ENCODE results near the gene FARSA.

FARSA gene

DNA sequence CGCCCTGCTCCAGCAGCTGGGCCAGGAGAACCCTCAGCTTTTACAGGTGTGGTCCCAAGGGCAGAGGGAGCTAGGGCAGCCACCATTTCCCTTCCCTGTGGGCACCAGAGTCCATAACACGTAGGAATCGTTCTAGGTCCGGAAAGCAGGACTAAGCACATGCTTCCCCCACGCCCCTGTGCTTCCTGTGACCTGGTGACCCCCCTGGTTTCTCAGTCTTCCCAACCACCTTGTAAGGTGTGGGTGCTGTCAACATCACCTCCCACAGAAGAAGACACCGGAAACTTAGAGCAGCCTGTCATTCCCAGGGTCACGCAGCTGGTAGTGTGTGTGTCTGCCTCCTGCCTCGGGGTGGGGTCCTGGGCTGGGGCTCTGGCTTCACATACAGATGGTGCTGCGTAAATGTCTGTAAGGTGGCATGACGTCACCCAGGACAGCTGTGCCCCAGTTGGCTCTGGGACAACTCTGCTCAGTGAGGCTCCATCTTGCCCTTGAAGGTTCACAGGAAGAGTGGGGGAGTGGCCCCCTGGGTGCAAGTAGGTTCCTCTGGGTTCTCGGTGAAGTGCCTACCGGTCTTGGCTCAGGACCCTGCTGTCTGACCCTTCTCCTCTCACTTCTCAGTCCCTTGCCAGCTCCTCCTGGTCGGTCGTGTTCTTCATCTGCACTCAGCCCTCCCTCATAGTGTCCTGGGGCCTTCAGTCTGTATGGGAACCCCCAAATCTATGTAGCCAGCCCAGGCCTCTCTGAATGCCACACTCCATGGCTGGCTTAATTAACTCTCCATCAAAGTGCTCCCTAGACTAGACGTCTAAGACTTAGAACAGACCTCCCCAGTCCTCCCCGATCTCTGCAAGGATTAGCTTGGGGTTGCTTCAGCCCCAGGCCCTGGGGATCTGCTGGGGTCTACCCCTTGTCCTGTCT lies 16.1 kb upstream of the FARSA start:
- no peak overlapping the region for H3K4me3 Mint-ChIP-seq
- peaks cover 45% of the 10 kb centered on the region for H3K4me1 Mint-ChIP-seq
- no peaks in the 10 kb centered on the region for H3K9me3 Mint-ChIP-seq
- peak overlapping the region; percentile 67 for H3K27ac Mint-ChIP-seq
- H3K27me3 Mint-ChIP-seq, result peaks cover 5% of the 10 kb centered on the region
- DNase-seq, result no peak
- CTCF ChIA-PET, result interaction anchor here (0.6 to 1.8 kb wide), 2 partner anchors 16 to 85 kb away, joined by 3 to 8 read pairs; no protein-coding TSS in a partner anchor
- H3K36me3 Mint-ChIP-seq, result peaks cover 72% of the 10 kb centered on the region

DNA sequence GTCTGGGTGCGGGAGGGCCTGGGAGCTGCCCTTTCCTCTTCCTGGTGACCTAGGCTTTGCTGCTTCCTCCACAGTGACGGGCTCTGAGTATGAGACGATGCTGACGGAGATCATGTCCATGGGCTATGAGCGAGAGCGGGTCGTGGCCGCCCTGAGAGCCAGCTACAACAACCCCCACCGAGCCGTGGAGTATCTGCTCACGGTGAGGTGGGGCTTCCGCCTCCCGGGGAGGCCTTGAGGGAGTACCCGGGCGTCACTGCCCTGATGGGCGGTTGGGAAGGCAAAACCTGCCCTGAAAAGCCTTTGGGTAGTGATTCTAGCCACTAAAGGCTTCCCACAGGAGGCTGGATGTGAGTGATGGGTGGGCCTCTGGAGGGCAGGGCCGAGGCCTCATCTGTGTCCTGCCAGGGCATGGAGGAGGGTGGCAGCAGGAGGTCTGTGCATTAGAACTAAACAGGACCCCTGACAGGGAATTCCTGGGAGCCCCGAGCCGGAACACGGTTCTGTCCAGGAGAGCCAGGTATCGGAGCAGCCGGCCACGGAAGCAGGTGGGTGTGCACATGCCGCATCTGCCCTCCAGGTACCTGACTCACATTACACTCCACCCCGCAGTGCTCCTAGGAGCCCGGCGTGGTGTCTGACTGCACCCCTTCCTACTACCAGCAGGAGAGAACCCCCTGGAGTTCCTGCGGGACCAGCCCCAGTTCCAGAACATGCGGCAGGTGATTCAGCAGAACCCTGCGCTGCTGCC lies 15.3 kb upstream of the FARSA start:
- no peaks in the 10 kb centered on the region for H3K9me3 Mint-ChIP-seq
- peaks cover 5% of the 10 kb centered on the region for H3K27me3 Mint-ChIP-seq
- DNase-seq, result no peak
- H3K27ac Mint-ChIP-seq, result no peak overlapping the region
- no peak overlapping the region for H3K4me3 Mint-ChIP-seq
- peaks cover 47% of the 10 kb centered on the region for H3K4me1 Mint-ChIP-seq
- CTCF ChIA-PET, result interaction anchor here (1.2 to 1.3 kb wide), 2 partner anchors 16 to 64 kb away, joined by 3 to 7 read pairs; no protein-coding TSS in a partner anchor
- H3K36me3 Mint-ChIP-seq, result peaks cover 74% of the 10 kb centered on the region

DNA sequence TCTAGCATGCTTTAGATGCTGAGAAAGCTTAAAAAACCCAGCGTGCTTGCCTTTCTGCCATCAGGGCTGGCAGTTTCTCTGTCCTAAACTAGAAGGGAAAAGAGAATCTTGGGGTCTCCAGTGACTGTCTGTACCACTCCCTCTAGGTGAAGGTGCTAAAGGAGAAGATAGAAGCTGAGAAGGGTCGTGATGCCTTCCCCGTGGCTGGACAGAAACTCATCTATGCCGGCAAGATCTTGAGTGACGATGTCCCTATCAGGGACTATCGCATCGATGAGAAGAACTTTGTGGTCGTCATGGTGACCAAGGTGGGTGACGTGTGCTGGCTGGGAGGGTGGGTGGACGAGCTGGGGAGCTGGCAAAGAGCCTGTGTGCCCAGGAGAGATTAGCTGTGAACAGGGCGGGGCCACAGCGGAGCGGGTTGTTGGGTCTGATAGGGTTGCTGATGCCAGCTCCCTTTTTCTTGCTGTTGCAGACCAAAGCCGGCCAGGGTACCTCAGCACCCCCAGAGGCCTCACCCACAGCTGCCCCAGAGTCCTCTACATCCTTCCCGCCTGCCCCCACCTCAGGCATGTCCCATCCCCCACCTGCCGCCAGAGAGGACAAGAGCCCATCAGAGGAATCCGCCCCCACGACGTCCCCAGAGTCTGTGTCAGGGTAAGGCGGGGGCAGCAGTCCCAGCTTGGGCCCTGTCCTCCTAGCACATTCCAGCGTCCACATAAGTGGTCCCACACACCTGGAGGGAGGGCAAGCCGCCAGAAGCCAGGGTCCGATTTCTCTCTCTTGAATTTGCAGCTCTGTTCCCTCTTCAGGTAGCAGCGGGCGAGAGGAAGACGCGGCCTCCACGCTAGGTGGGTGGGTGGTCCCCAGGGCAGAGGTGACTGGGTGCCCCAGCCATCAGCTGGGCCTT lies 14.4 kb upstream of the FARSA start:
- H3K36me3 Mint-ChIP-seq, result peaks cover 77% of the 10 kb centered on the region
- peaks cover 53% of the 10 kb centered on the region for H3K4me1 Mint-ChIP-seq
- no peak overlapping the region for H3K27ac Mint-ChIP-seq
- peak overlapping the region; percentile 45 for H3K4me3 Mint-ChIP-seq
- no peak for DNase-seq
- CTCF ChIA-PET, result interaction anchor here (1.2 to 1.3 kb wide), 2 partner anchors 17 to 63 kb away, joined by 3 to 7 read pairs; no protein-coding TSS in a partner anchor
- peaks cover 5% of the 10 kb centered on the region for H3K27me3 Mint-ChIP-seq
- no peaks in the 10 kb centered on the region for H3K9me3 Mint-ChIP-seq

DNA sequence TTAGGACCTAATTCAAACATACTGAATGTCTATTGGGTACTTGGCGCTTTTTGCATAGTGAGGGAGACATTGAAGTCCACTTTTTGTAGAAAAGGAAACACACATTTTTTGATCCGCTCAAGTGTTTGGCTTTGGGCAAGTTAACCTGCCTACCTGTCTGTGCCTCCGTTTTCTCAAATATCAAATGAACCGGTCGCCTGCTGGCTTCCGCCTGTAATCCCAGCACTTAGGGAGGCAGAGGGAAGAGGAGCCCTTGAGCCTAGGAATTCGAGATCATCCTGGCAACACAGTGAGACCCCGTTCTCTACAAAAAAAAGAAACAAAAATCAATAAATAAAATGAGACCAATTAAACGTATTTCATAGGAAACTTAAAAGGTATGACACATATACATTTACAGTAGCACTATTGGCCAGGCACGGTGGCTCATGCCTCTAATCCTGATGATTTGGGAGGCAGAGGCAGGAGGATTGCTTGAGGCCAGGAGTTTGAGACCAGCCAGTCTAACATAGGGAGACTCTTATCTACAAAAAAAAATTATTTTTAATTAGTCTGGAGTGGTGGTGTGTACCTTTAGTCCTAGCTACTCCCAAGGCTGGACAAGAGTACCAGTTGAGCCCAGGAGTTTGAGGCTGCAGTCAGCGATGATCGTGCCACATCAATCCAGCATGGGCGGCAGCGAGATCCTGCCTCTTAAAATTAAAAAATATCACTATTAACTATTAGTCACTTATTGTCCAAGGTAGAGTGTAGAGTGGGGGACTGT lies 13.4 kb upstream of the FARSA start:
- DNase-seq, result no peak
- peak overlapping the region; percentile 91 for H3K4me3 Mint-ChIP-seq
- H3K36me3 Mint-ChIP-seq, result peaks cover 79% of the 10 kb centered on the region
- peaks cover 59% of the 10 kb centered on the region for H3K4me1 Mint-ChIP-seq
- peaks cover 5% of the 10 kb centered on the region for H3K27me3 Mint-ChIP-seq
- H3K27ac Mint-ChIP-seq, result peak overlapping the region; percentile 95
- no peaks in the 10 kb centered on the region for H3K9me3 Mint-ChIP-seq
- CTCF ChIA-PET, result interaction anchor here (0.5 to 1.3 kb wide), 3 partner anchors 18 to 21 kb away, joined by 4 to 8 read pairs (median 7); no protein-coding TSS in a partner anchor

DNA sequence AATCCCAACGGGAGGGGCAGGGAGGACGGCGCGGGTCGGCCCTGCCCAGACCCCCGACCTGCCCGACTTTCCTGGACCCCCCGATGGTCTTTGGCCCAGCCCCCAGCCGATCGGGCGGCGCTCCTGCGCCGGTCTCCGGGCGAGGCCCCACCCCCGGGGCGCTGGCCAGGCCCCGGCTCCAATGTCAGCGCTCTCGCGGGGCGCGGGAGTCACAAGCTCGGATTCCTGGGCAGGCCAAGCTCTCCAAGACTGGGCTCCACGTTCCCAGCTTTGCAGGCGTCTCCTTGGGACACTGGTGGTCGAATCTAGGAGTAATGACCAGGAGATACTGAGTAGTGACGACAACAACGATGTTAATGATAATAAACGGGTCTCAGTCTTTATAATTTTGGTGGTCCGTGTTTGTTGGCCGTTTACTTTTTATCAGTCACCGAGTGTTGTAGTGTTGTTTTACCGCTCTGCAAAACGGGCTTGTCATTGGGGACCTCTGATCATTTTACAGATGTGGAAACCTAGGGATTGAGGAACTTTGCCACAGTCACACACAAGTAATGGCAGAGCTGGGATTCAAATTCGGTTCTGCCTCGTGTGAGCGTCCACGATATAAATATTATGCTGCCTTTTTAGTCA lies 12.7 kb upstream of the FARSA start:
- peak overlapping the region; percentile 91 for H3K4me3 Mint-ChIP-seq
- CTCF ChIA-PET, result interaction anchor here (1.3 kb wide), 1 partner anchor 19 kb away, joined by 8 read pairs; no protein-coding TSS in a partner anchor
- peaks cover 5% of the 10 kb centered on the region for H3K27me3 Mint-ChIP-seq
- peak; percentile 69 for DNase-seq
- peaks cover 77% of the 10 kb centered on the region for H3K36me3 Mint-ChIP-seq
- H3K27ac Mint-ChIP-seq, result peak overlapping the region; percentile 95
- peaks cover 65% of the 10 kb centered on the region for H3K4me1 Mint-ChIP-seq
- H3K9me3 Mint-ChIP-seq, result no peaks in the 10 kb centered on the region

DNA sequence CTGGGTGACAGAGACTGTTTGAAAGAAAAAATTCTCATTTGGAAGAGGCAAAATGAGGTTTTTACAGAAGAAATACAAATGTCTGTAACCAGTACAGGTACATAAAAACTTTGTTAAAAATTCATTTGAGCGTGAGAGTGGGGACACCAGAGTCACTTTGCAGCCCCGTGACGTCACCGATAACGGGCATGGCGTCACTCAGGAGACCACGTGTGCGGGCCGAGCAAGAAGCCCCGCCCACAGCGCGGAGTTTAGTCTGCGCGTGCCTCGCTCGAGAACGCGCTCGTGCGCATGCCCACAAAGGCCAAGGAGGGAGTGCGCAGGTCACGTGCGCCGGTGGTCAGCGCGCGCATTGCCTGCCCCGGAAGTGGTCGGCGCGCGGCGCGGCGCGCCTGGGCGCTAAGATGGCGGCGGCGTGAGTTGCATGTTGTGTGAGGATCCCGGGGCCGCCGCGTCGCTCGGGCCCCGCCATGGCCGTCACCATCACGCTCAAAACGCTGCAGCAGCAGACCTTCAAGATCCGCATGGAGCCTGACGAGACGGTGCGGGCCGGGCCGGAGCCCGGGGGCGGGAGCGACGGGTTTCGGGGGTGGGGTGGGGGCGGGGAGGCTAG lies 12.1 kb upstream of the FARSA start, which contains the start of gene RAD23A:
Gene RAD23A (plus strand): TSS at position 384 of the 613 bp plus-strand sequence. CDS start 87 bp downstream, at position 471.
- H3K9me3 Mint-ChIP-seq, result no peaks in the 10 kb centered on the region
- peak within 1 kb of the TSS; percentile 95 for H3K27ac Mint-ChIP-seq
- peaks cover 5% of the 10 kb centered on the region for H3K27me3 Mint-ChIP-seq
- peaks cover 69% of the 10 kb centered on the region for H3K4me1 Mint-ChIP-seq
- CTCF ChIA-PET, result interaction anchor here (1.3 kb wide), 1 partner anchor 20 kb away, joined by 8 read pairs; no protein-coding TSS in a partner anchor
- peaks cover 77% of the 10 kb centered on the region for H3K36me3 Mint-ChIP-seq
- peak within 1 kb of the TSS; percentile 91 for H3K4me3 Mint-ChIP-seq
- DNase-seq, result peak; percentile 98

DNA sequence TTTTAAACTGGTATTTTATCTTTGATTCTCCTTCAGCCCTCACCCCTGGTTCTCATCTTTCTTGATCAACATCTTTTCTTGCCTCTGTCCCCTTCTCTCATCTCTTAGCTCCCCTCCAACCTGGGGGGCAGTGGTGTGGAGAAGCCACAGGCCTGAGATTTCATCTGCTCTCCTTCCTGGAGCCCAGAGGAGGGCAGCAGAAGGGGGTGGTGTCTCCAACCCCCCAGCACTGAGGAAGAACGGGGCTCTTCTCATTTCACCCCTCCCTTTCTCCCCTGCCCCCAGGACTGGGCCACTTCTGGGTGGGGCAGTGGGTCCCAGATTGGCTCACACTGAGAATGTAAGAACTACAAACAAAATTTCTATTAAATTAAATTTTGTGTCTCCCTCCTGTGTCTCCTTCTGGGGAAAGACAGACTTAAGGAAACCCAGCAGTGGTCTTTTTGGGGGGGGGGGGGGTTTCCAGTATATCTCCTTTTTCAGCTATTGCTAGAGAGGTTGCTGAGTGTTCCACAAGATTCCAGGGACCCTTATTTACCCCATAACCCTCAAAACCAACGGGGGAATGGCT lies 10.7 kb upstream of the FARSA start:
- Mint-ChIP-seq H3K27ac (peak overlapping the region; percentile 76), H3K4me3 (no peak overlapping the region), H3K36me3 (peaks cover 78% of the 10 kb centered on the region), H3K27me3 (peaks cover 5% of the 10 kb centered on the region), H3K4me1 (peaks cover 76% of the 10 kb centered on the region), H3K9me3 (no peaks in the 10 kb centered on the region)
- no peak for DNase-seq
- CTCF ChIA-PET, result interaction anchor here (0.6 kb wide), 2 partner anchors 21 kb away, joined by 3 read pairs; no protein-coding TSS in a partner anchor

DNA sequence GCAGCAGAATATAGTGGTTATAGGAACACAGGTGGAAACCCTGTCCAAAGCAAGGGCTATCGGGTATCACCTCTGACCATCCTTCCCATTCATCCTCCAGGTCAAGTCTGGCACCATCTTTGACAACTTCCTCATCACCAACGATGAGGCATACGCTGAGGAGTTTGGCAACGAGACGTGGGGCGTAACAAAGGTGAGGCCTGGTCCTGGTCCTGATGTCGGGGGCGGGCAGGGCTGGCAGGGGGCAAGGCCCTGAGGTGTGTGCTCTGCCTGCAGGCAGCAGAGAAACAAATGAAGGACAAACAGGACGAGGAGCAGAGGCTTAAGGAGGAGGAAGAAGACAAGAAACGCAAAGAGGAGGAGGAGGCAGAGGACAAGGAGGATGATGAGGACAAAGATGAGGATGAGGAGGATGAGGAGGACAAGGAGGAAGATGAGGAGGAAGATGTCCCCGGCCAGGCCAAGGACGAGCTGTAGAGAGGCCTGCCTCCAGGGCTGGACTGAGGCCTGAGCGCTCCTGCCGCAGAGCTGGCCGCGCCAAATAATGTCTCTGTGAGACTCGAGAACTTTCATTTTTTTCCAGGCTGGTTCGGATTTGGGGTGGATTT lies 10.0 kb upstream of the FARSA start:
- peaks cover 83% of the 10 kb centered on the region for H3K36me3 Mint-ChIP-seq
- DNase-seq, result no peak
- CTCF ChIA-PET, result interaction anchor here (0.6 kb wide), 1 partner anchor 22 kb away, joined by 3 read pairs; no protein-coding TSS in a partner anchor
- H3K27ac Mint-ChIP-seq, result peak overlapping the region; percentile 76
- peak overlapping the region; percentile 38 for H3K4me3 Mint-ChIP-seq
- no peaks in the 10 kb centered on the region for H3K9me3 Mint-ChIP-seq
- peaks cover 5% of the 10 kb centered on the region for H3K27me3 Mint-ChIP-seq
- peaks cover 77% of the 10 kb centered on the region for H3K4me1 Mint-ChIP-seq

DNA sequence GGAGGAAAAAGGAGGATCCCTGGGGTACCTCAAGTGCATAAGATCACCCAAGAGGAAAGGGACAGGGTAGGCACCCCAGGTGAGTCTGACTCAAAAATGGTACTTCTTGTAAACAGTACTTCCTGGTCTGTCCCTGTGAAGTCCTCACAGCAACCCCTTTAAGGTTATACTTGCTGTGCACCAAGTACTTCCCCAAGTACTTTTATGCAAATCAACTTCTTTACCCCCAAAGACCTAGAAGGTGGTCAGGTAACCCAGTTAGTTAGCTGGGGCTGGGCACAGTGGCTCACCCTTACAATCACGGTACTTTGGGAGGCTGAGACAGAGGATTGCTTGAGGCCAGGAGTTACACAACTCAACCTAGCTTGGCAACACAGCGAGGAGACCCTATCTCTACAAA lies 7.4 kb upstream of the FARSA start:
- peaks cover 5% of the 10 kb centered on the region for H3K27me3 Mint-ChIP-seq
- H3K9me3 Mint-ChIP-seq, result no peaks in the 10 kb centered on the region
- H3K27ac Mint-ChIP-seq, result peak overlapping the region; percentile 96
- H3K4me3 Mint-ChIP-seq, result peak overlapping the region; percentile 99
- DNase-seq, result no peak
- H3K4me1 Mint-ChIP-seq, result peaks cover 84% of the 10 kb centered on the region
- peaks cover 69% of the 10 kb centered on the region for H3K36me3 Mint-ChIP-seq
- CTCF ChIA-PET, result no interaction called here

DNA sequence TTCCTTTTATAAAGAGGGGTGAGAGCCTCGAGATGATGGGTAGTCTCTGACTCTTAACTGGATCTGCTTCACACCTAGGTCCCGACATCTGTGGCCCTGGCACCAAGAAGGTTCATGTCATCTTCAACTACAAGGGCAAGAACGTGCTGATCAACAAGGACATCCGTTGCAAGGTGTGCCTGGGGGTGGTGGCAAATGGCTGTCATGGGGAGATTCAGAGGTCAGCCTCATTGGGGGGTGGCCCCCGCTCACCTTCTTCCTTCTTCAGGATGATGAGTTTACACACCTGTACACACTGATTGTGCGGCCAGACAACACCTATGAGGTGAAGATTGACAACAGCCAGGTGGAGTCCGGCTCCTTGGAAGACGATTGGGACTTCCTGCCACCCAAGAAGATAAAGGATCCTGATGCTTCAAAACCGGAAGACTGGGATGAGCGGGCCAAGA lies 6.5 kb upstream of the FARSA start:
- H3K4me1 Mint-ChIP-seq, result peaks cover 80% of the 10 kb centered on the region

DNA sequence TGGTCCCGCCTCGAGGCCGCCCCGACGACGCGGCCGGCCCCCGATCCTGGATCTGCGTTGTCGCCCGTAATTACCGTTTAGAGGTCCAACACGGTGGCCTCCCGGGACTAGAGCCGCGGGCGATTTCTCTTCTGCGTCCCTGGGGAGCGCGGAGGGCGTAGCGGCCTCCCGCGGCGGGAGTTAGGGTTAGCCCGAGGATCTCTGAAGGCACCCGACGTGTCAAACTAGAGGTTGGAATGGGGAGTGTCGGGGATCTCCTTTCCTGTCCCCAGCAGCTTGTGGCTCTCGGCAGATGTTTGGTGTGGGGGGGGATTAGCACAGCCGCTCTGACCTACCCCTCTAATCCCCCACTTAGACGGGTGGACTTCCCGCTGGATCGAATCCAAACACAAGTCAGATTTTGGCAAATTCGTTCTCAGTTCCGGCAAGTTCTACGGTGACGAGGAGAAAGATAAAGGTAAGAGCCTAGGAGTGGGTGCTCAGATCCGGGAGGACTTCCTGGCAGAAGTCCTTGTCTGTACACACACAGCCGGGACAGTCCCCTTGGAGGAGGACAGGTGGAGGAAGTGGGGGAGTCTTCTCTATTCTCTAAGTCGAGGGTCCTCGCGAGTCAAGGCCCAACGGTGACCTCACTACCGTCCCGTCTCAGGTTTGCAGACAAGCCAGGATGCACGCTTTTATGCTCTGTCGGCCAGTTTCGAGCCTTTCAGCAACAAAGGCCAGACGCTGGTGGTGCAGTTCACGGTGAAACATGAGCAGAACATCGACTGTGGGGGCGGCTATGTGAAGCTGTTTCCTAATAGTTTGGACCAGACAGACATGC lies 5.5 kb upstream of the FARSA start:
- Mint-ChIP-seq H3K27me3 (no peaks in the 10 kb centered on the region), H3K4me3 (peak overlapping the region; percentile 99), H3K27ac (peak overlapping the region; percentile 96), H3K9me3 (no peaks in the 10 kb centered on the region), H3K4me1 (peaks cover 73% of the 10 kb centered on the region), H3K36me3 (peaks cover 51% of the 10 kb centered on the region)
- CTCF ChIA-PET, result no interaction called here
- peak; percentile 55 for DNase-seq

More for the DNA sequence above, 6.5 kb upstream of the FARSA start:
- Mint-ChIP-seq H3K4me3 (peak overlapping the region; percentile 99), H3K9me3 (no peaks in the 10 kb centered on the region), H3K27me3 (no peaks in the 10 kb centered on the region), H3K36me3 (peaks cover 61% of the 10 kb centered on the region), H3K27ac (peak overlapping the region; percentile 96)
- CTCF ChIA-PET, result no interaction called here
- no peak for DNase-seq

All from activated naive CD4-positive, alpha-beta T cell treated with anti-CD3 and anti-CD28 coated beads, Interleukin-2, amount 10 ng/mL, durations not matched to agents 7 days and 5 days (primary cell).